Breast epithelium (tissue), 4 donors: ENCODE data around the gene RFC5. TPM values are rescaled to one million over a fixed set of nuclear protein-coding genes. Genes with fewer than 3 reads are reported as not detected.

Source experiments
- DNase-seq, 2 donors: peaks; one replicate each; pipeline ENCODE4 v3.0.0-alpha.2; 2019; ENCODE audit warnings: low spot score in 2 of 2
- H3K27ac ChIP-seq, 2 donors: fragments of 200-600 bp; sonication (generic) in 1 of 2; one replicate each; pipeline ENCODE4 v1.5.1; 2016 to 2019; ENCODE audit warnings: mild to moderate bottlenecking in 1 of 2
- H3K27me3 ChIP-seq, 2 donors: fragments of 200-600 bp; sonication (generic) in 1 of 2; one replicate each; pipeline versions ENCODE4 v1.5.1 to v1.6.0; 2017 to 2019; ENCODE audit warnings: control low read depth in 1 of 2, mild to moderate bottlenecking in 1 of 2
- H3K36me3 ChIP-seq: fragments of 200-600 bp; one replicate; pipeline ENCODE4 v1.5.1; 2019
- H3K4me1 ChIP-seq, 2 donors: fragments of 200-600 bp; sonication (generic); one replicate each; pipeline ENCODE4 v1.5.1; 2016 to 2019; ENCODE audit warnings: control low read depth in 1 of 2
- H3K4me3 ChIP-seq, 3 donors: fragments of 200-600 bp; sonication (generic); 1 replicate in 2 of 3; 2 replicates in 1 of 3; pipeline ENCODE4 v1.5.1; 2016 to 2019; ENCODE audit warnings: mild to moderate bottlenecking in 3 of 3, moderate library complexity in 2 of 3
- H3K9me3 ChIP-seq, 2 donors: fragments of 200-600 bp; sonication (generic) in 1 of 2; one replicate each; pipeline ENCODE4 v1.5.1; 2016 to 2019; ENCODE audit warnings: control low read depth in 1 of 2
- POLR2A ChIP-seq: fragments of 450-650 bp; IDR thresholded peaks from one replicate; pipeline ENCODE4 v1.6.1; 2016; ENCODE audit warnings: antibody characterized with exemption, mild to moderate bottlenecking, moderate library complexity
- POLR2AphosphoS5 ChIP-seq, 3 donors: sonication (generic); formaldehyde crosslinking; IDR thresholded peaks; one replicate each; pipeline ENCODE4 v1.6.1; 2017; ENCODE audit warnings: antibody characterized with exemption in 3 of 3
- intact Hi-C: fragments of 100-400 bp; cut with DNase I; formaldehyde crosslinking; loops from one replicate; pipeline ENCODE4 v1.15.1; 2023; ENCODE audit warnings: low total_unique reads
- total RNA-seq, 3 donors: library from RNA; depleted of rRNA; stranded (reverse); fragments of >200 nt; gene quantifications; one replicate each; pipeline ENCODE4 v1.1.0, GENCODE V29; 2016
- TF ChIP-seq, protein P1 (sequence below), 3 donors: fragments of 450-650 bp; IDR thresholded peaks; one replicate each; pipeline ENCODE4 v1.5.1; 2016 to 2017; ENCODE audit warnings: antibody characterized with exemption in 3 of 3, mild to moderate bottlenecking in 3 of 3, moderate library complexity in 3 of 3

RFC5 gene
- total RNA-seq, 3 donors from 2014 or later = 9.3 to 19.3 (median 16.1) TPM

DNA sequence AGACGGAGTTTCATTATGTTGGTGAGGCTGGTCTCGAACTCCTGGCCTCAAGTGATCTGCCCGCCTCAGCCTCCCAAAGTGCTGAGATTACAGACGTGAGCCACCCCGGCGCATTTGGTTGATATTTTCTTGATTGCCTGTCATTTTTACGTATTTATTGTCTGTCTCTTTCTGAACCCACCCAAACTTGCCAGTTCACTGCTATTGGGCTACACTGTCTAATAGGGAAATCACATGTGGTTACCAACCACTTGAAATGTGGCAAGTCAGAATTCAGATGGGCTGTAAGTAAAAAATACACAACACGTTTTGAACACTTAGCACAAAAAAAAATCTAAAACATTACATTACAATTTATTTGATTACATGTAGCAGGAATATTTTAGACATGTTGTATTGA, 42.4 kb downstream of the RFC5 start:
- Histone ChIP-seq H3K4me3 (no peak overlapping the region), H3K36me3 (no peaks in the 10 kb centered on the region), H3K27ac (no peak overlapping the region), H3K4me1 (peaks cover 0 to 3% of the 10 kb centered on the region in 2 donors), H3K9me3 (no peaks in the 10 kb centered on the region), H3K27me3 (no peaks in the 10 kb centered on the region)
- intact Hi-C loops = no loop called here
- TF ChIP-seq, protein P1, sequence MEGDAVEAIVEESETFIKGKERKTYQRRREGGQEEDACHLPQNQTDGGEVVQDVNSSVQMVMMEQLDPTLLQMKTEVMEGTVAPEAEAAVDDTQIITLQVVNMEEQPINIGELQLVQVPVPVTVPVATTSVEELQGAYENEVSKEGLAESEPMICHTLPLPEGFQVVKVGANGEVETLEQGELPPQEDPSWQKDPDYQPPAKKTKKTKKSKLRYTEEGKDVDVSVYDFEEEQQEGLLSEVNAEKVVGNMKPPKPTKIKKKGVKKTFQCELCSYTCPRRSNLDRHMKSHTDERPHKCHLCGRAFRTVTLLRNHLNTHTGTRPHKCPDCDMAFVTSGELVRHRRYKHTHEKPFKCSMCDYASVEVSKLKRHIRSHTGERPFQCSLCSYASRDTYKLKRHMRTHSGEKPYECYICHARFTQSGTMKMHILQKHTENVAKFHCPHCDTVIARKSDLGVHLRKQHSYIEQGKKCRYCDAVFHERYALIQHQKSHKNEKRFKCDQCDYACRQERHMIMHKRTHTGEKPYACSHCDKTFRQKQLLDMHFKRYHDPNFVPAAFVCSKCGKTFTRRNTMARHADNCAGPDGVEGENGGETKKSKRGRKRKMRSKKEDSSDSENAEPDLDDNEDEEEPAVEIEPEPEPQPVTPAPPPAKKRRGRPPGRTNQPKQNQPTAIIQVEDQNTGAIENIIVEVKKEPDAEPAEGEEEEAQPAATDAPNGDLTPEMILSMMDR (IDR thresholded peaks at IDR 0.05) = no peak
- TF ChIP-seq POLR2AphosphoS5 (IDR thresholded peaks at IDR 0.05) (no peak), POLR2A (no peak)
- DNase-seq = no peak

DNA sequence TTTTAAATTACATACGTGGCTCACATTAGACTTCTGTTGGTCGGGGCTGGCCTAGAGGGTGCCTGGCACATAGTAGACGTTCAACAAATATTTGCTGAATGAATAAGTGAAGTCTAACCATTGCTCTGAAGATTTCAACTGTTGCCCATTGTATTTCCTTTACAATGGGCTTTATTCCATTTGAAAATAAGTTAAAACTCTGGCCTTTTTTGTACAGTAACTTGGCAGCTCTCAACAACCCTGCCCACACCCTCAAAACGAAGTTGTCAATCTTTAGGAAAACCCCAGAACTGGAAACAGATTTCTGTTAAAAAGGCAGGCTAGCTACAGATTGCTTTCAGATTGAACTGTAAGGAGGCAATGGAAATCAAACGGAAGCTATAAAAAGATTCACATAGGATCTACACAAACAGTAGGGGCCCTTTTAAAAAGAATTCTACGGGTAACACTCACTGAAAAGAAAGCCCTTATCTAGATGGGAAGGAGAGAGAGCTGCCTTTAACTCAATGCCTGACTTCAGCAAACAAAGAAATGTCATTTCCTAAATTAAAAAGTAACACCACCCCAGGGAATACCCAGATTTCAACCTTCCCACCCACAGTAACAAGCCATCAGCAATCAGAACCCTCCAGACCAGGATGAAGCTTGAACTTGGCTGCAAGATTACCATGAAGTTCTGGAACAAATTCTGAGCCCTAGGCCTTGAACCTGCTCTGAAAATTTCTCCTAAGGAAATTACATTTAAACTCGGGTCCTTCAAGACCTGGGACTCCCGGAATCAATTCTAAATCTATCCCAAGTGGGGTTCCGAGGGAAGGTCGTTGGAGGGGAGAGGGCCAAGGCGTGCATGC, 43.1 kb downstream of the RFC5 start:
- Histone ChIP-seq H3K36me3 (no peaks in the 10 kb centered on the region), H3K4me3 (peak overlapping the region; percentile 79 to 91 (median 79)), H3K4me1 (peaks cover 0 to 3% of the 10 kb centered on the region in 2 donors), H3K9me3 (no peaks in the 10 kb centered on the region), H3K27me3 (no peaks in the 10 kb centered on the region), H3K27ac (peak overlapping the region; percentile 97 to 100)
- no peak for TF ChIP-seq POLR2A
- no peak for TF ChIP-seq POLR2AphosphoS5 (IDR thresholded peaks at IDR 0.05)
- TF ChIP-seq, protein P1 (IDR thresholded peaks at IDR 0.05) = no peak
- intact Hi-C loops = no loop called here
- DNase-seq = no peak

DNA sequence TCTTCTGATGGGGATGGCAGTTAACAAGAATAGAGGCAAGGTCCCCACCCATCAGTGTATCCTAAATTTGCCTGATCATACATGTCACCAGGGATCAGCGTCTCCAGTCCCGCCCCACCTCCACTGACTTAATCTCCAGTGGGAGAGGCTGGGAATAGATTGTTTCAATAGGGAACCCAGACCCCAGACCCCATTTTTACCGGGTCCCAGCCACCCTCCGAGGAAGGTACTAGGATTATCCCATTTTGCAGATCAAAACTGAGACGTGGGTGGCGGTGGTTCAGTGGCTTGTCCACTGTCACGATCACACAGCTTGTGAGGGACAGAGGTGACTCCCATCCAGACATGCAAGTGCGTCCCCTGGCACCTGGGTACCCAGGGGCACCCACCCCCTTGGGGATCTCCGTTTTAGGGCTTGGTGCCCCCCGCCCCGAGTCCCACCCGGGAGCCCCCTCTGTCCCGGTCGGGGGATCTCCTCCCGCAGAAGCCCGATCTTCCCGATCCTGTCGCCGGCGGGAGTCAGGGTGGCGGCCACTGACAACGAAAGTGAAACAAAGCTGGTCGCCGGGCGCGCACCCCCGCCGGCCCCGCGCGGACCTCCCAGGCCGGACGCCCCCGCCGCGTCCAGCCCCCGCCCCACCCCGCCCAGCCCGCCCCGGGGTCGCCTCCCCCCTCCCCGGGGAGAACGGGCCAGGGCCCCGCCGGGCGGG, 44.0 kb downstream of the RFC5 start:
- intact Hi-C loops = no loop called here

DNA sequence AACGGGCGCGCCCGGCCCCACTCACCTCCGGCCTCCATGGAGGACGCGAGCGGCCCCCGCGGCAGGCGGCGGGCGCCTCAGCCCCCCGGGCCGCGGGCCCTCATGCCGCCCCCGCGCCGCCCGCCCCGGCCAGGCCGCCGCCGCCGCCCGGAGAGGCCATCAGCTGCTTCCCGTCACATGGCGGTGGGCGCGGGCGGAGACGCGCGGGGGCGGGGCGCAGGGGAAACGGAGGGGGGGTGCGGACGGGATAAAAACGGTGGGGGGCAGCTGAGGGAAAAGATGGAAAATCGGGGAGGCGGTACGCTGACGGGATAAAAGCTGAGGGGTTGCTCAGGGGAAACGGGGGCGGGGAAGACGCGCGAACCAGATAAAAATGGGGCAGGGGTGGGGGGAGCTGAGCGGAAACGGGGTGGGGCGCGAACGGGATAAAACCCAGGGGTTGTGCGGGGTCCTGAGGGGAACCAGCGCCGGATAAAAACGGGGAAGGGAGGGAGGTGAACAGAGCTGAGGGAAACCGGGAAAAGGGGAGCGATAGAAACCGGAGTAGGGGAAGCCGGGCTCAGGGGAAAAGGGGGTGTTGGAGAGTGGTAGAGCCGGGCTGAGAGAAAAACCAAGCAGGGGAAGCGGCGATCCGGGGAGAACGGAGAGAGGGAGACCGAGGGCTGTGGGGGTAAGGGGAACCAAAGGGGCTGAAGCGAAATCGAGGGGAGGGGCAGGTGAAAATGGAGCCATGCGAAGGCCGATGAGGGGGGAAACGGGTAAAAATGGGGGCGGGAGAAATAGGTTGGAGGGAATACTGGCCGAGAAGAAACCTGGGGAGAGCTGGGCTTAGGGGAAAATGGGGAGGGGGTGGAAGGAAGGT, 44.7 kb downstream of the RFC5 start, which contains the start of gene WSB2:
WSB2 (minus strand) TSS at position 169 of the 862 bp plus-strand sequence; CDS start at position 38, 131 bp downstream.
- intact Hi-C loops = no loop called here
- Histone ChIP-seq H3K4me3 (peak within 1 kb of the TSS; percentile 79 to 91 (median 79)), H3K27me3 (no peaks in the 10 kb centered on the region), H3K9me3 (no peaks in the 10 kb centered on the region), H3K36me3 (no peaks in the 10 kb centered on the region), H3K4me1 (peaks cover 0 to 3% of the 10 kb centered on the region in 2 donors), H3K27ac (peak within 1 kb of the TSS; percentile 97 to 100)
- DNase-seq = peak; percentile 64 to 65
- no peak for TF ChIP-seq POLR2AphosphoS5 (IDR thresholded peaks at IDR 0.05)
- TF ChIP-seq POLR2A = no peak
- TF ChIP-seq, protein P1 (IDR thresholded peaks at IDR 0.05) = no peak

More for the DNA sequence above, 44.0 kb downstream of the RFC5 start:
- peak overlapping the region; percentile 79 to 91 (median 79) for H3K4me3 ChIP-seq
- peak overlapping the region; percentile 97 to 100 for H3K27ac ChIP-seq
- TF ChIP-seq, protein P1 (IDR thresholded peaks at IDR 0.05) = no peak
- peak in 1 of 3 donors; percentile 9 for TF ChIP-seq POLR2AphosphoS5 (IDR thresholded peaks at IDR 0.05)
- peak; percentile 28 to 53 for DNase-seq
- no peaks in the 10 kb centered on the region for H3K27me3 ChIP-seq
- H3K36me3 ChIP-seq = no peaks in the 10 kb centered on the region
- peaks cover 0 to 3% of the 10 kb centered on the region in 2 donors for H3K4me1 ChIP-seq
- no peaks in the 10 kb centered on the region for H3K9me3 ChIP-seq
